SK-N-SH treated with all-trans-retinoic acid at 6 μM for 48 hours (cell line): ENCODE data around the gene CPPED1.

ENCODE experiments used
- ATAC-seq: fragments of 200-7000 bp; cut with Tn5 transposase; 3 replicates; pipeline ENCODE4 v1.9.1; 2020; ENCODE audit warnings: mild to moderate bottlenecking, moderate library complexity
- ARNTL ChIP-seq: fragments of 450-650 bp; formaldehyde crosslinking; IDR thresholded peaks from 2 replicates; pipeline ENCODE4 v1.5.0; 2020; ENCODE audit warnings: low read depth, mild to moderate bottlenecking, moderate library complexity, borderline replicate concordance
- BACH2 ChIP-seq: fragments of 250-450 bp; sonication (Bioruptor Pico); IDR thresholded peaks from 2 replicates; pipeline ENCODE4 v1.9.0; 2021; ENCODE audit warnings: mild to moderate bottlenecking, borderline replicate concordance
- CREB5 ChIP-seq: fragments of 250-450 bp; sonication (Bioruptor Pico); IDR thresholded peaks from 2 replicates; pipeline ENCODE4 v1.5.1; 2020; ENCODE audit warnings: low read depth, mild to moderate bottlenecking, moderate library complexity
- CSDC2 ChIP-seq: fragments of 250-450 bp; sonication (Bioruptor Pico); IDR thresholded peaks from 2 replicates; pipeline ENCODE4 v1.5.0; 2020; ENCODE audit warnings: mild to moderate bottlenecking, moderate library complexity
- CSRNP3 ChIP-seq: fragments of 250-450 bp; sonication (Bioruptor Pico); IDR thresholded peaks from 2 replicates; pipeline ENCODE4 v1.5.1; 2021; ENCODE audit warnings: mild to moderate bottlenecking, moderate library complexity
- GLIS3 ChIP-seq: fragments of 250-450 bp; sonication (Bioruptor Pico); IDR thresholded peaks from 2 replicates; pipeline ENCODE4 v1.5.0; 2020; ENCODE audit warnings: mild to moderate bottlenecking, moderate library complexity
- ISL1 ChIP-seq: fragments of 250-450 bp; sonication (Bioruptor Pico); IDR thresholded peaks from 2 replicates; pipeline ENCODE4 v2.1.2; 2022; ENCODE audit warnings: mild to moderate bottlenecking, moderate library complexity
- OSR1 ChIP-seq: fragments of 250-450 bp; sonication (Bioruptor Pico); IDR thresholded peaks from 2 replicates; pipeline ENCODE4 v1.8.0; 2022; ENCODE audit warnings: moderate library complexity, mild to moderate bottlenecking, inconsistent platforms
- PATZ1 ChIP-seq: fragments of 250-450 bp; sonication (Bioruptor Pico); IDR thresholded peaks from 2 replicates; pipeline ENCODE4 v1.8.0; 2020; ENCODE audit warnings: mild to moderate bottlenecking, moderate library complexity, borderline replicate concordance
- PPARA ChIP-seq: fragments of 250-450 bp; sonication (Bioruptor Pico); IDR thresholded peaks from 2 replicates; pipeline ENCODE4 v1.5.0; 2020; ENCODE audit warnings: mild to moderate bottlenecking, borderline replicate concordance
- RARB ChIP-seq: fragments of 250-450 bp; sonication (Bioruptor Pico); IDR thresholded peaks from 2 replicates; pipeline ENCODE4 v1.8.0; 2021; ENCODE audit warnings: mild to moderate bottlenecking, moderate library complexity
- TCF4 ChIP-seq: fragments of 250-450 bp; sonication (Bioruptor Pico); IDR thresholded peaks from 2 replicates; pipeline ENCODE4 v1.8.0; 2021; ENCODE audit warnings: mild to moderate bottlenecking, moderate library complexity, borderline replicate concordance
- TOX ChIP-seq: fragments of 250-450 bp; sonication (Bioruptor Pico); IDR thresholded peaks from 2 replicates; pipeline ENCODE4 v1.8.0; 2021; ENCODE audit warnings: mild to moderate bottlenecking, moderate library complexity, borderline replicate concordance
- TSHZ2 ChIP-seq: fragments of 250-450 bp; sonication (Bioruptor Pico); IDR thresholded peaks from 2 replicates; pipeline ENCODE4 v1.5.0; 2020; ENCODE audit warnings: mild to moderate bottlenecking, moderate library complexity
- ZC3H10 ChIP-seq: fragments of 250-450 bp; sonication (Bioruptor Pico); IDR thresholded peaks from 2 replicates; pipeline ENCODE4 v1.5.1; 2021; ENCODE audit warnings: mild to moderate bottlenecking, moderate library complexity
- ZFP3 ChIP-seq: fragments of 250-450 bp; sonication (Bioruptor Pico); IDR thresholded peaks from 2 replicates; pipeline ENCODE4 v1.5.0; 2020; ENCODE audit warnings: mild to moderate bottlenecking, moderate library complexity
- ZFP30 ChIP-seq: fragments of 450-650 bp; formaldehyde crosslinking; IDR thresholded peaks from 2 replicates; pipeline ENCODE4 v1.5.0; 2022; ENCODE audit warnings: mild to moderate bottlenecking, moderate library complexity
- ZNF565 ChIP-seq: fragments of 450-650 bp; formaldehyde crosslinking; conservative IDR thresholded peaks from 2 replicates; pipeline ENCODE4 v1.5.0; 2020; ENCODE audit warnings: low read depth, mild to moderate bottlenecking, moderate library complexity
- ZNF70 ChIP-seq: fragments of 450-650 bp; formaldehyde crosslinking; IDR thresholded peaks from 2 replicates; pipeline ENCODE4 v1.5.0; 2020; ENCODE audit warnings: mild to moderate bottlenecking, moderate library complexity

Gene CPPED1

GRCh38 chr16:12653820-12654392, 149.8 kb downstream of the CPPED1 start:
- TF ChIP-seq GLIS3 (CRISPR knock-in tag): no peak
- no peak for TF ChIP-seq TSHZ2 (CRISPR knock-in tag)
- TF ChIP-seq CREB5: no peak
- TF ChIP-seq ZNF565 (CRISPR knock-in tag): no peak
- TF ChIP-seq OSR1 (CRISPR knock-in tag): no peak
- no peak for TF ChIP-seq TCF4
- TF ChIP-seq ARNTL (CRISPR knock-in tag): no peak
- TF ChIP-seq PATZ1 (CRISPR knock-in tag): no peak
- no peak for TF ChIP-seq RARB (CRISPR knock-in tag)
- TF ChIP-seq ZNF70: no peak
- TF ChIP-seq ZFP3 (CRISPR knock-in tag): no peak
- TF ChIP-seq ZFP30 (CRISPR knock-in tag): no peak
- TF ChIP-seq PPARA: no peak
- ATAC-seq: no peak

GRCh38 chr16:12652924-12653323, 150.8 kb downstream of the CPPED1 start:
- TF ChIP-seq ZFP3 (CRISPR knock-in tag) (no peak), CSRNP3 (no peak), BACH2 (CRISPR knock-in tag) (no peak), ZFP30 (CRISPR knock-in tag) (no peak), ISL1 (CRISPR knock-in tag) (no peak), PPARA (no peak), TOX (no peak), CSDC2 (CRISPR knock-in tag) (no peak), CREB5 (no peak)
- TF ChIP-seq, all 23 proteins: peak for 0
- ATAC-seq: no peak

GRCh38 chr16:12651765-12652512, 151.7 kb downstream of the CPPED1 start:
- no peak for ATAC-seq
- TF ChIP-seq TOX (no peak), BACH2 (CRISPR knock-in tag) (no peak), RARB (CRISPR knock-in tag) (no peak), OSR1 (CRISPR knock-in tag) (no peak), PATZ1 (CRISPR knock-in tag) (no peak), ZC3H10 (CRISPR knock-in tag) (no peak), PPARA (no peak), ZNF565 (CRISPR knock-in tag) (no peak), CREB5 (no peak), ZFP30 (CRISPR knock-in tag) (no peak), CSDC2 (CRISPR knock-in tag) (no peak), TCF4 (no peak)
